KMS-11 (cell line): Measurements from ENCODE around the gene DNTTIP2.

Experiments
- H2AFZ ChIP-seq: fragments of 200-600 bp; sonication (generic); 2 replicates; pipeline ENCODE4 v1.6.1; 2016; ENCODE audit warnings: antibody characterized with exemption, mixed run types, low read depth
- H3K27ac ChIP-seq: fragments of 200-600 bp; sonication (generic); 2 replicates; pipeline ENCODE4 v1.6.1; 2016; ENCODE audit warnings: mild to moderate bottlenecking, mixed run types
- H3K27me3 ChIP-seq: fragments of 200-600 bp; sonication (generic); 2 replicates; pipeline ENCODE4 v1.6.1; 2017; ENCODE audit warnings: mild to moderate bottlenecking, low read depth, mixed run types, moderate library complexity; ENCODE audit not compliant: insufficient read depth
- H3K36me3 ChIP-seq: fragments of 200-600 bp; sonication (generic); 2 replicates; pipeline ENCODE4 v1.6.1; 2017; ENCODE audit warnings: mild to moderate bottlenecking, mixed run types; ENCODE audit not compliant: insufficient read depth
- H3K4me1 ChIP-seq: fragments of 200-600 bp; sonication (generic); 2 replicates; pipeline ENCODE4 v1.6.1; 2016; ENCODE audit warnings: mild to moderate bottlenecking, low read depth, mixed run types; ENCODE audit not compliant: poor library complexity, severe bottlenecking
- H3K4me2 ChIP-seq: fragments of 200-600 bp; sonication (generic); 2 replicates; pipeline ENCODE4 v1.7.0; 2016; ENCODE audit warnings: mild to moderate bottlenecking, mixed run types
- H3K4me3 ChIP-seq: fragments of 200-600 bp; sonication (generic); IDR thresholded peaks from 2 replicates; pipeline ENCODE4 v1.6.1; 2017; ENCODE audit warnings: low read depth, low read length, mixed read lengths; ENCODE audit not compliant: insufficient read depth
- H3K79me2 ChIP-seq: fragments of 200-600 bp; sonication (generic); 2 replicates; pipeline ENCODE4 v1.6.1; 2016; ENCODE audit warnings: low read depth, mixed run types; ENCODE audit not compliant: insufficient read depth
- H3K9ac ChIP-seq: fragments of 200-600 bp; sonication (generic); 2 replicates; pipeline ENCODE4 v1.6.1; 2016; ENCODE audit warnings: mild to moderate bottlenecking, mixed run types
- H4K20me1 ChIP-seq: fragments of 200-600 bp; sonication (generic); 2 replicates; pipeline ENCODE4 v1.6.1; 2016; ENCODE audit warnings: mild to moderate bottlenecking, mixed run types; ENCODE audit not compliant: insufficient read depth
- CTCF ChIP-seq: fragments of 200-600 bp; sonication (generic); conservative IDR thresholded peaks from 2 replicates; pipeline ENCODE4 v1.6.1; 2017; ENCODE audit warnings: low read depth, mild to moderate bottlenecking, antibody characterized with exemption, low read length, moderate library complexity, mixed read lengths

The DNTTIP2 gene

GRCh38 chr1:93846206-93846991 lies 32.6 kb downstream of the DNTTIP2 start:
- Histone ChIP-seq H3K36me3 (no peaks in the 10 kb centered on the region), H3K79me2 (no peaks in the 10 kb centered on the region), H4K20me1 (no peaks in the 10 kb centered on the region), H3K4me1 (peaks cover 22% of the 10 kb centered on the region), H3K4me2 (peak overlapping the region; percentile 71; the same call in 1 of the 2 replicates), H3K4me3 (peak overlapping the region; percentile 23), H3K27ac (peak overlapping the region; percentile 89), H2AFZ (peak overlapping the region; percentile 69), H3K27me3 (no peaks in the 10 kb centered on the region), H3K9ac (peak overlapping the region; percentile 92)
- no peak for TF ChIP-seq CTCF

- H3K4me1 ChIP-seq: peaks cover 22% of the 10 kb centered on the region
- H4K20me1 ChIP-seq: no peaks in the 10 kb centered on the region
- H2AFZ ChIP-seq: peak overlapping the region; percentile 69
- no peaks in the 10 kb centered on the region for H3K79me2 ChIP-seq
- peak overlapping the region; percentile 23 for H3K4me3 ChIP-seq
- peak overlapping the region; percentile 71 for H3K4me2 ChIP-seq
- no peaks in the 10 kb centered on the region for H3K36me3 ChIP-seq
- peak overlapping the region; percentile 92 for H3K9ac ChIP-seq
- peak overlapping the region; percentile 89 for H3K27ac ChIP-seq
- no peaks in the 10 kb centered on the region for H3K27me3 ChIP-seq
- no peak for TF ChIP-seq CTCF
These were observed 33.3 kb downstream of the DNTTIP2 start for GRCh38 chr1:93845538-93846205.

- Histone ChIP-seq H3K27ac (no peak overlapping the region), H3K36me3 (no peaks in the 10 kb centered on the region)
- peak; percentile 59 for TF ChIP-seq CTCF
These were observed 34.6 kb downstream of the DNTTIP2 start for GRCh38 chr1:93844262-93845045.

GRCh38 chr1:93842750-93843500 lies 36.1 kb downstream of the DNTTIP2 start:
- Histone ChIP-seq H3K4me3 (no peak overlapping the region), H3K79me2 (no peaks in the 10 kb centered on the region), H3K4me2 (no peak overlapping the region), H3K4me1 (peaks cover 16% of the 10 kb centered on the region), H3K27me3 (no peaks in the 10 kb centered on the region), H3K9ac (no peak overlapping the region), H3K36me3 (no peaks in the 10 kb centered on the region), H2AFZ (no peak overlapping the region), H4K20me1 (no peaks in the 10 kb centered on the region), H3K27ac (no peak overlapping the region)
- no peak for TF ChIP-seq CTCF

More at GRCh38 chr1:93844262-93845045, 34.6 kb downstream of the DNTTIP2 start:
- Histone ChIP-seq H3K27me3 (no peaks in the 10 kb centered on the region), H3K4me2 (peak overlapping the region; percentile 51; the same call in 1 of the 2 replicates), H3K79me2 (no peaks in the 10 kb centered on the region), H3K4me3 (no peak overlapping the region), H3K4me1 (peaks cover 22% of the 10 kb centered on the region), H4K20me1 (no peaks in the 10 kb centered on the region), H2AFZ (no peak overlapping the region), H3K9ac (no peak overlapping the region)
